HEK293 (cell line): ENCODE results near the gene SORBS2.

Experiments used
- KLF16 ChIP-seq: fragments of 450-650 bp; formaldehyde crosslinking; IDR thresholded peaks from 2 replicates; pipeline ENCODE4 v1.5.1; 2017; ENCODE audit warnings: missing biosample characterization, missing genetic modification characterization
- YY2 ChIP-seq: fragments of 450-650 bp; formaldehyde crosslinking; IDR thresholded peaks from 2 replicates; pipeline ENCODE4 v1.5.1; 2016; ENCODE audit warnings: missing biosample characterization, missing genetic modification characterization
- ZBTB21 ChIP-seq: fragments of 450-650 bp; formaldehyde crosslinking; IDR thresholded peaks from 2 replicates; pipeline ENCODE4 v1.5.1; 2017; ENCODE audit warnings: missing biosample characterization, missing genetic modification characterization
- ZFHX2 ChIP-seq: fragments of 450-650 bp; formaldehyde crosslinking; conservative IDR thresholded peaks from 2 replicates; pipeline ENCODE4 v1.5.1; 2016; ENCODE audit warnings: missing biosample characterization, missing genetic modification characterization
- ZNF138 ChIP-seq: fragments of 450-650 bp; formaldehyde crosslinking; IDR thresholded peaks from 2 replicates; pipeline ENCODE4 v1.5.1; 2016; ENCODE audit warnings: missing biosample characterization, missing genetic modification characterization, borderline replicate concordance
- ZNF2 ChIP-seq: fragments of 450-650 bp; formaldehyde crosslinking; IDR thresholded peaks from 2 replicates; pipeline ENCODE4 v1.5.1; 2016; ENCODE audit warnings: missing biosample characterization, missing genetic modification characterization
- ZNF211 ChIP-seq: fragments of 450-650 bp; formaldehyde crosslinking; IDR thresholded peaks from 2 replicates; pipeline ENCODE4 v1.5.1; 2016; ENCODE audit warnings: low read depth, missing biosample characterization, missing genetic modification characterization
- ZNF223 ChIP-seq: fragments of 450-650 bp; formaldehyde crosslinking; IDR thresholded peaks from 2 replicates; pipeline ENCODE4 v1.5.1; 2016; ENCODE audit warnings: missing biosample characterization, missing genetic modification characterization
- ZNF324 ChIP-seq: fragments of 450-650 bp; formaldehyde crosslinking; IDR thresholded peaks from 2 replicates; pipeline ENCODE4 v1.5.1; 2016; ENCODE audit warnings: missing biosample characterization, missing genetic modification characterization
- ZNF433 ChIP-seq: fragments of 450-650 bp; formaldehyde crosslinking; IDR thresholded peaks from 2 replicates; pipeline ENCODE4 v1.5.1; 2016; ENCODE audit warnings: missing biosample characterization, missing genetic modification characterization, low read depth
- ZNF510 ChIP-seq: fragments of 450-650 bp; formaldehyde crosslinking; IDR thresholded peaks from 2 replicates; pipeline ENCODE4 v1.5.1; 2018; ENCODE audit warnings: mild to moderate bottlenecking, missing genetic modification characterization, missing biosample characterization; ENCODE audit not compliant: insufficient replicate concordance
- ZNF521 ChIP-seq: fragments of 450-650 bp; formaldehyde crosslinking; IDR thresholded peaks from 2 replicates; pipeline ENCODE4 v1.5.1; 2017; ENCODE audit warnings: missing biosample characterization, mild to moderate bottlenecking, missing genetic modification characterization
- ZNF600 ChIP-seq: fragments of 450-650 bp; formaldehyde crosslinking; IDR thresholded peaks from 2 replicates; pipeline ENCODE4 v1.5.1; 2016; ENCODE audit warnings: missing biosample characterization, missing genetic modification characterization
- ZNF623 ChIP-seq: fragments of 450-650 bp; formaldehyde crosslinking; IDR thresholded peaks from 2 replicates; pipeline ENCODE4 v1.5.1; 2016; ENCODE audit warnings: missing biosample characterization, missing genetic modification characterization
- TF ChIP-seq, protein P1 (sequence below): fragments of 450-650 bp; formaldehyde crosslinking; IDR thresholded peaks from 2 replicates; pipeline ENCODE4 v1.5.0; 2017; ENCODE audit warnings: missing biosample characterization, missing genetic modification characterization, borderline replicate concordance
- TF ChIP-seq, protein P2 (sequence below): fragments of 450-650 bp; formaldehyde crosslinking; IDR thresholded peaks from 2 replicates; pipeline ENCODE4 v1.5.1; 2016; ENCODE audit warnings: missing biosample characterization, missing genetic modification characterization
- TF ChIP-seq, protein P3 (sequence below): fragments of 450-650 bp; formaldehyde crosslinking; IDR thresholded peaks from 2 replicates; pipeline ENCODE4 v1.5.1; 2016; ENCODE audit warnings: missing biosample characterization, missing genetic modification characterization
- TF ChIP-seq, protein P4 (sequence below): sonication (generic); formaldehyde crosslinking; IDR thresholded peaks from 2 replicates; pipeline ENCODE4 v1.8.1; 2022; ENCODE audit warnings: mild to moderate bottlenecking, moderate library complexity, missing genetic modification reagents
- TF ChIP-seq, protein P5 (sequence below): fragments of 450-650 bp; formaldehyde crosslinking; IDR thresholded peaks from 2 replicates; pipeline ENCODE4 v1.5.1; 2016; ENCODE audit warnings: missing biosample characterization, missing genetic modification characterization
- TF ChIP-seq, protein P6 (sequence below): fragments of 450-650 bp; formaldehyde crosslinking; IDR thresholded peaks from 2 replicates; pipeline ENCODE4 v1.5.1; 2017; ENCODE audit warnings: missing biosample characterization, missing genetic modification characterization
- TF ChIP-seq, protein P7 (sequence below): fragments of 450-650 bp; formaldehyde crosslinking; conservative IDR thresholded peaks from 2 replicates; pipeline ENCODE4 v1.5.1; 2016; ENCODE audit warnings: low read depth, missing biosample characterization, missing genetic modification characterization

SORBS2 gene

DNA sequence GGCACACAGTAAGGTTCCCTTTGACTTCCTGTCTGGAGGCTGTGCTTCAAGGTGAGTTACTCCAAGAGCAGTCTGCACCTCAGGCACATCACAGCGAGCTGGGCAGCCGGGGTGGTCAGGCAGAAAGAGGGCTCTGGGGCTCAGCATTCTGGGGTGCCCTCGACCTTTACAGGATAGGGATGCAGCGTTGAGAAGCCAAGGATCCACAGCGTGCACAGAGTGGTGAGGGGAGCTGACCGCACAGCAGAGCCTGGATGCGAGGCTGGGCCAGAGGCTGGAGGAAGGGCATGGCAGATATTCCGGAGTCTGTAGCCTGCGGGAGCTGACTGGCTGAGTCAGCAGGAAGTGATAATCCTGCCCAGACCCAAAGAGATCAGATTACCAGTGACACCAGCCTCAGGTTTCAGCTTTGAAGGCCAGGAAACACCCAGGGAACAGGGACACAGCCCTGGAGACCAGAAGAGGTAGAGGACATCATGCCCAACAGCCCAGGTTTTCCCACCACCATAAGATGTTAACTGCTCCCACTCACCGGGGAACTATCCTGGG, 238.3 kb downstream of the SORBS2 start (continued):
- TF ChIP-seq, protein P1, sequence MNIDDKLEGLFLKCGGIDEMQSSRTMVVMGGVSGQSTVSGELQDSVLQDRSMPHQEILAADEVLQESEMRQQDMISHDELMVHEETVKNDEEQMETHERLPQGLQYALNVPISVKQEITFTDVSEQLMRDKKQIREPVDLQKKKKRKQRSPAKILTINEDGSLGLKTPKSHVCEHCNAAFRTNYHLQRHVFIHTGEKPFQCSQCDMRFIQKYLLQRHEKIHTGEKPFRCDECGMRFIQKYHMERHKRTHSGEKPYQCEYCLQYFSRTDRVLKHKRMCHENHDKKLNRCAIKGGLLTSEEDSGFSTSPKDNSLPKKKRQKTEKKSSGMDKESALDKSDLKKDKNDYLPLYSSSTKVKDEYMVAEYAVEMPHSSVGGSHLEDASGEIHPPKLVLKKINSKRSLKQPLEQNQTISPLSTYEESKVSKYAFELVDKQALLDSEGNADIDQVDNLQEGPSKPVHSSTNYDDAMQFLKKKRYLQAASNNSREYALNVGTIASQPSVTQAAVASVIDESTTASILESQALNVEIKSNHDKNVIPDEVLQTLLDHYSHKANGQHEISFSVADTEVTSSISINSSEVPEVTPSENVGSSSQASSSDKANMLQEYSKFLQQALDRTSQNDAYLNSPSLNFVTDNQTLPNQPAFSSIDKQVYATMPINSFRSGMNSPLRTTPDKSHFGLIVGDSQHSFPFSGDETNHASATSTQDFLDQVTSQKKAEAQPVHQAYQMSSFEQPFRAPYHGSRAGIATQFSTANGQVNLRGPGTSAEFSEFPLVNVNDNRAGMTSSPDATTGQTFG (tag by site-specific recombination), result no peak
- TF ChIP-seq, protein P2, sequence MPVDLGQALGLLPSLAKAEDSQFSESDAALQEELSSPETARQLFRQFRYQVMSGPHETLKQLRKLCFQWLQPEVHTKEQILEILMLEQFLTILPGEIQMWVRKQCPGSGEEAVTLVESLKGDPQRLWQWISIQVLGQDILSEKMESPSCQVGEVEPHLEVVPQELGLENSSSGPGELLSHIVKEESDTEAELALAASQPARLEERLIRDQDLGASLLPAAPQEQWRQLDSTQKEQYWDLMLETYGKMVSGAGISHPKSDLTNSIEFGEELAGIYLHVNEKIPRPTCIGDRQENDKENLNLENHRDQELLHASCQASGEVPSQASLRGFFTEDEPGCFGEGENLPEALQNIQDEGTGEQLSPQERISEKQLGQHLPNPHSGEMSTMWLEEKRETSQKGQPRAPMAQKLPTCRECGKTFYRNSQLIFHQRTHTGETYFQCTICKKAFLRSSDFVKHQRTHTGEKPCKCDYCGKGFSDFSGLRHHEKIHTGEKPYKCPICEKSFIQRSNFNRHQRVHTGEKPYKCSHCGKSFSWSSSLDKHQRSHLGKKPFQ, result no peak
- no peak for TF ChIP-seq ZNF433
- peak; percentile 95 for TF ChIP-seq ZNF600 (tag by site-specific recombination)
- no peak for TF ChIP-seq ZNF223
- TF ChIP-seq YY2, result no peak
- TF ChIP-seq, protein P3, sequence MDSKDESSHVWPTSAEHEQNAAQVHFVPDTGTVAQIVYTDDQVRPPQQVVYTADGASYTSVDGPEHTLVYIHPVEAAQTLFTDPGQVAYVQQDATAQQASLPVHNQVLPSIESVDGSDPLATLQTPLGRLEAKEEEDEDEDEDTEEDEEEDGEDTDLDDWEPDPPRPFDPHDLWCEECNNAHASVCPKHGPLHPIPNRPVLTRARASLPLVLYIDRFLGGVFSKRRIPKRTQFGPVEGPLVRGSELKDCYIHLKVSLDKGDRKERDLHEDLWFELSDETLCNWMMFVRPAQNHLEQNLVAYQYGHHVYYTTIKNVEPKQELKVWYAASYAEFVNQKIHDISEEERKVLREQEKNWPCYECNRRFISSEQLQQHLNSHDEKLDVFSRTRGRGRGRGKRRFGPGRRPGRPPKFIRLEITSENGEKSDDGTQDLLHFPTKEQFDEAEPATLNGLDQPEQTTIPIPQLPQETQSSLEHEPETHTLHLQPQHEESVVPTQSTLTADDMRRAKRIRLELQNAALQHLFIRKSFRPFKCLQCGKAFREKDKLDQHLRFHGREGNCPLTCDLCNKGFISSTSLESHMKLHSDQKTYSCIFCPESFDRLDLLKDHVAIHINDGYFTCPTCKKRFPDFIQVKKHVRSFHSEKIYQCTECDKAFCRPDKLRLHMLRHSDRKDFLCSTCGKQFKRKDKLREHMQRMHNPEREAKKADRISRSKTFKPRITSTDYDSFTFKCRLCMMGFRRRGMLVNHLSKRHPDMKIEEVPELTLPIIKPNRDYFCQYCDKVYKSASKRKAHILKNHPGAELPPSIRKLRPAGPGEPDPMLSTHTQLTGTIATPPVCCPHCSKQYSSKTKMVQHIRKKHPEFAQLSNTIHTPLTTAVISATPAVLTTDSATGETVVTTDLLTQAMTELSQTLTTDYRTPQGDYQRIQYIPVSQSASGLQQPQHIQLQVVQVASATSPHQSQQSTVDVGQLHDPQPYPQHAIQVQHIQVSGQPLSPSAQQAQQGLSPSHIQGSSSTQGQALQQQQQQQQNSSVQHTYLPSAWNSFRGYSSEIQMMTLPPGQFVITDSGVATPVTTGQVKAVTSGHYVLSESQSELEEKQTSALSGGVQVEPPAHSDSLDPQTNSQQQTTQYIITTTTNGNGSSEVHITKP (tag by site-specific recombination), result peak; percentile 15; the same call in 1 of the 2 replicates
- TF ChIP-seq ZNF211 (tag by site-specific recombination), result no peak
- TF ChIP-seq ZFHX2 (tag by site-specific recombination), result peak; percentile 35; the same call in 1 of the 2 replicates
- no peak for TF ChIP-seq ZNF521
- no peak for TF ChIP-seq ZNF138 (tag by site-specific recombination)
- TF ChIP-seq ZNF324 (tag by site-specific recombination), result no peak
- TF ChIP-seq, protein P4, sequence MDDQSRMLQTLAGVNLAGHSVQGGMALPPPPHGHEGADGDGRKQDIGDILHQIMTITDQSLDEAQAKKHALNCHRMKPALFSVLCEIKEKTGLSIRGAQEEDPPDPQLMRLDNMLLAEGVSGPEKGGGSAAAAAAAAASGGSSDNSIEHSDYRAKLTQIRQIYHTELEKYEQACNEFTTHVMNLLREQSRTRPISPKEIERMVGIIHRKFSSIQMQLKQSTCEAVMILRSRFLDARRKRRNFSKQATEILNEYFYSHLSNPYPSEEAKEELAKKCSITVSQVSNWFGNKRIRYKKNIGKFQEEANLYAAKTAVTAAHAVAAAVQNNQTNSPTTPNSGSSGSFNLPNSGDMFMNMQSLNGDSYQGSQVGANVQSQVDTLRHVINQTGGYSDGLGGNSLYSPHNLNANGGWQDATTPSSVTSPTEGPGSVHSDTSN (CRISPR knock-in tag), result no peak
- no peak for TF ChIP-seq ZNF2 (tag by site-specific recombination)
- TF ChIP-seq, protein P5, sequence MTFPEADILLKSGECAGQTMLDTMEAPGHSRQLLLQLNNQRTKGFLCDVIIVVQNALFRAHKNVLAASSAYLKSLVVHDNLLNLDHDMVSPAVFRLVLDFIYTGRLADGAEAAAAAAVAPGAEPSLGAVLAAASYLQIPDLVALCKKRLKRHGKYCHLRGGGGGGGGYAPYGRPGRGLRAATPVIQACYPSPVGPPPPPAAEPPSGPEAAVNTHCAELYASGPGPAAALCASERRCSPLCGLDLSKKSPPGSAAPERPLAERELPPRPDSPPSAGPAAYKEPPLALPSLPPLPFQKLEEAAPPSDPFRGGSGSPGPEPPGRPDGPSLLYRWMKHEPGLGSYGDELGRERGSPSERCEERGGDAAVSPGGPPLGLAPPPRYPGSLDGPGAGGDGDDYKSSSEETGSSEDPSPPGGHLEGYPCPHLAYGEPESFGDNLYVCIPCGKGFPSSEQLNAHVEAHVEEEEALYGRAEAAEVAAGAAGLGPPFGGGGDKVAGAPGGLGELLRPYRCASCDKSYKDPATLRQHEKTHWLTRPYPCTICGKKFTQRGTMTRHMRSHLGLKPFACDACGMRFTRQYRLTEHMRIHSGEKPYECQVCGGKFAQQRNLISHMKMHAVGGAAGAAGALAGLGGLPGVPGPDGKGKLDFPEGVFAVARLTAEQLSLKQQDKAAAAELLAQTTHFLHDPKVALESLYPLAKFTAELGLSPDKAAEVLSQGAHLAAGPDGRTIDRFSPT (tag by site-specific recombination), result peak; percentile 55
- no peak for TF ChIP-seq ZNF623 (tag by site-specific recombination)
- TF ChIP-seq, protein P6, sequence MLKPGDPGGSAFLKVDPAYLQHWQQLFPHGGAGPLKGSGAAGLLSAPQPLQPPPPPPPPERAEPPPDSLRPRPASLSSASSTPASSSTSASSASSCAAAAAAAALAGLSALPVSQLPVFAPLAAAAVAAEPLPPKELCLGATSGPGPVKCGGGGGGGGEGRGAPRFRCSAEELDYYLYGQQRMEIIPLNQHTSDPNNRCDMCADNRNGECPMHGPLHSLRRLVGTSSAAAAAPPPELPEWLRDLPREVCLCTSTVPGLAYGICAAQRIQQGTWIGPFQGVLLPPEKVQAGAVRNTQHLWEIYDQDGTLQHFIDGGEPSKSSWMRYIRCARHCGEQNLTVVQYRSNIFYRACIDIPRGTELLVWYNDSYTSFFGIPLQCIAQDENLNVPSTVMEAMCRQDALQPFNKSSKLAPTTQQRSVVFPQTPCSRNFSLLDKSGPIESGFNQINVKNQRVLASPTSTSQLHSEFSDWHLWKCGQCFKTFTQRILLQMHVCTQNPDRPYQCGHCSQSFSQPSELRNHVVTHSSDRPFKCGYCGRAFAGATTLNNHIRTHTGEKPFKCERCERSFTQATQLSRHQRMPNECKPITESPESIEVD (tag by site-specific recombination), result no peak
- no peak for TF ChIP-seq ZNF510 (tag by site-specific recombination)
- no peak for TF ChIP-seq ZBTB21 (tag by site-specific recombination)
- TF ChIP-seq, protein P7, sequence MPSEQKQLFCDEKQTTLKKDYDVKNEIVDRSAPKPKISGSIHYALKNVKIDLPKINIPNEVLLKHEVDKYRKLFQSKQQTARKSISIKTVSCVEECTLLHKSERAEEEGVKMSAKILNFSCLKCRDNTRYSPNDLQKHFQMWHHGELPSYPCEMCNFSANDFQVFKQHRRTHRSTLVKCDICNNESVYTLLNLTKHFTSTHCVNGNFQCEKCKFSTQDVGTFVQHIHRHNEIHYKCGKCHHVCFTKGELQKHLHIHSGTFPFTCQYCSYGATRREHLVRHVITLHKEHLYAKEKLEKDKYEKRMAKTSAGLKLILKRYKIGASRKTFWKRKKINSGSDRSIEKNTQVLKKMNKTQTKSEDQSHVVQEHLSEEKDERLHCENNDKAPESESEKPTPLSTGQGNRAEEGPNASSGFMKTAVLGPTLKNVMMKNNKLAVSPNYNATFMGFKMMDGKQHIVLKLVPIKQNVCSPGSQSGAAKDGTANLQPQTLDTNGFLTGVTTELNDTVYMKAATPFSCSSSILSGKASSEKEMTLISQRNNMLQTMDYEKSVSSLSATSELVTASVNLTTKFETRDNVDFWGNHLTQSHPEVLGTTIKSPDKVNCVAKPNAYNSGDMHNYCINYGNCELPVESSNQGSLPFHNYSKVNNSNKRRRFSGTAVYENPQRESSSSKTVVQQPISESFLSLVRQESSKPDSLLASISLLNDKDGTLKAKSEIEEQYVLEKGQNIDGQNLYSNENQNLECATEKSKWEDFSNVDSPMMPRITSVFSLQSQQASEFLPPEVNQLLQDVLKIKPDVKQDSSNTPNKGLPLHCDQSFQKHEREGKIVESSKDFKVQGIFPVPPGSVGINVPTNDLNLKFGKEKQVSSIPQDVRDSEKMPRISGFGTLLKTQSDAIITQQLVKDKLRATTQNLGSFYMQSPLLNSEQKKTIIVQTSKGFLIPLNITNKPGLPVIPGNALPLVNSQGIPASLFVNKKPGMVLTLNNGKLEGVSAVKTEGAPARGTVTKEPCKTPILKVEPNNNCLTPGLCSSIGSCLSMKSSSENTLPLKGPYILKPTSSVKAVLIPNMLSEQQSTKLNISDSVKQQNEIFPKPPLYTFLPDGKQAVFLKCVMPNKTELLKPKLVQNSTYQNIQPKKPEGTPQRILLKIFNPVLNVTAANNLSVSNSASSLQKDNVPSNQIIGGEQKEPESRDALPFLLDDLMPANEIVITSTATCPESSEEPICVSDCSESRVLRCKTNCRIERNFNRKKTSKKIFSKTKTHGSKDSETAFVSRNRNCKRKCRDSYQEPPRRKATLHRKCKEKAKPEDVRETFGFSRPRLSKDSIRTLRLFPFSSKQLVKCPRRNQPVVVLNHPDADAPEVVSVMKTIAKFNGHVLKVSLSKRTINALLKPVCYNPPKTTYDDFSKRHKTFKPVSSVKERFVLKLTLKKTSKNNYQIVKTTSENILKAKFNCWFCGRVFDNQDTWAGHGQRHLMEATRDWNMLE (tag by site-specific recombination), result peak; percentile 73
- TF ChIP-seq KLF16 (tag by site-specific recombination), result no peak
